GM12864 (cell line): ENCODE data around the gene RAB36.

Experiments used
- DNase-seq: peaks from one replicate; pipeline ENCODE4 v3.0.0-alpha.2; 2011; ENCODE audit warnings: low read depth
- H3K4me3 ChIP-seq: 2 replicates; pipeline ENCODE4 v1.5.1; 2011; ENCODE audit warnings: mild to moderate bottlenecking, low read depth, low read length, control low read depth
- CTCF ChIP-seq: IDR thresholded peaks from 2 replicates; pipeline ENCODE4 v1.5.1; 2011; ENCODE audit warnings: low read depth, mild to moderate bottlenecking, moderate library complexity, low read length, control low read depth, inconsistent platforms; ENCODE audit errors: missing control alignments

Gene RAB36

DNA sequence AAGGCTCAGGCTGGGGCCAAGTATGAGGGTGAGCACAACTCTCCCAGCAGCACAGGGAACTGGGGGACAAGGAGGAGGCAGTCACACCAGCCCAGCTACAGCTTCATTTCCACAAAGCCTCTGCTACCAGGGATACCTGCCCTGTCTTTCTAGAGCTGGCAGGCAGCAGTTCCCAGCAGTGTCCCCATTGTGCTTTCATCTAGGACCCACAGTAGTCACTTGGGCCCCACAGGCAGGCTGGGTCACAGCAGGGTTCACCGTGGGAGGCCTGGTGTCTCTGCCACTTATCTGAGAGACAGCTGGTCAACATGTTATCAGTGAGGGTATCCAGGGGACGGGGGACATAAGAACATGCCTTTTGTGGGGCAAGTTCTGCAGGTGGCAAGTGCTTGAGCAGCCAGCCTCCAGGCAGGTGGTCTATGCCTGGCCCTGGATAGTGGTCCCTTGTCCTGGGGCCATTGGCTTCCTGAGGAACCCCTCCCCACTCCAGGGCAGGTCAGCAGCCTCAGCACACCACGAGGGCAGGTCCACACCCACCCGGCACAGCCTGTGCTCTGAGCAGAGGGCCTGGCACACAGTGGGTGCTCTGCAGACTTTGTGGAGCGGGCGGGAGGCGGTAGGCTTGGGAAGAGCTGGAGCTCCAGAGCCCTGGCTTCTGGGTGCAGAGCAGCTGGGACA lies 45.0 kb upstream of the RAB36 start:
- TF ChIP-seq CTCF, result no peak
- no peak for DNase-seq

GRCh38 chr22:23101524-23101923 lies 43.8 kb upstream of the RAB36 start:
- H3K4me3 ChIP-seq, result no peak overlapping the region
- no peak for DNase-seq
- TF ChIP-seq CTCF, result no peak

More for the DNA sequence above, 45.0 kb upstream of the RAB36 start:
- H3K4me3 ChIP-seq, result no peak overlapping the region

- no peak overlapping the region for H3K4me3 ChIP-seq
- no peak for DNase-seq
- no peak for TF ChIP-seq CTCF
Observed at GRCh38 chr22:23102002-23102655, 43.1 kb upstream of the RAB36 start.

DNA sequence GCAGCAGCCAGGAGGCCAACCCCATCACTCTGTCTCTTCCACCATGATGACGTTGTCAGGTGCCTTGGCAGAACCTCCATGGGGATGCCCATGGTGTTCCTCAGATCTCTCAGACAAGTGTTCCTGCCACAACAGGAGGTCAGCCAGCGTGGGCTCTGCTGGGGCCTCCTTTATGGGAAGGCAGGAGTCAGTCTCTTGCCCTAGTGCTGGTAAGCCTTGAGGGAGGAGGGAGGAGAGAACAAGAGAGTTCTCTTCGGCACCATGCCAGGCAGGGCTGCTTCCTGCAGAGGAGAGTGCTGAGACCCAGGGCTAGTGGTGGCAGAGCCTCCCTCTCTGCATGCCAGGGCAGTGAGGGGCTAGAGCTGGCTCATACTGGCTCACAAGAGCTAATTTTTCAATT lies 42.5 kb upstream of the RAB36 start:
- no peak overlapping the region for H3K4me3 ChIP-seq
- no peak for TF ChIP-seq CTCF
- DNase-seq, result no peak

GRCh38 chr22:23103199-23103954 lies 41.9 kb upstream of the RAB36 start:
- H3K4me3 ChIP-seq, result no peak overlapping the region
- no peak for TF ChIP-seq CTCF
- DNase-seq, result no peak

DNA sequence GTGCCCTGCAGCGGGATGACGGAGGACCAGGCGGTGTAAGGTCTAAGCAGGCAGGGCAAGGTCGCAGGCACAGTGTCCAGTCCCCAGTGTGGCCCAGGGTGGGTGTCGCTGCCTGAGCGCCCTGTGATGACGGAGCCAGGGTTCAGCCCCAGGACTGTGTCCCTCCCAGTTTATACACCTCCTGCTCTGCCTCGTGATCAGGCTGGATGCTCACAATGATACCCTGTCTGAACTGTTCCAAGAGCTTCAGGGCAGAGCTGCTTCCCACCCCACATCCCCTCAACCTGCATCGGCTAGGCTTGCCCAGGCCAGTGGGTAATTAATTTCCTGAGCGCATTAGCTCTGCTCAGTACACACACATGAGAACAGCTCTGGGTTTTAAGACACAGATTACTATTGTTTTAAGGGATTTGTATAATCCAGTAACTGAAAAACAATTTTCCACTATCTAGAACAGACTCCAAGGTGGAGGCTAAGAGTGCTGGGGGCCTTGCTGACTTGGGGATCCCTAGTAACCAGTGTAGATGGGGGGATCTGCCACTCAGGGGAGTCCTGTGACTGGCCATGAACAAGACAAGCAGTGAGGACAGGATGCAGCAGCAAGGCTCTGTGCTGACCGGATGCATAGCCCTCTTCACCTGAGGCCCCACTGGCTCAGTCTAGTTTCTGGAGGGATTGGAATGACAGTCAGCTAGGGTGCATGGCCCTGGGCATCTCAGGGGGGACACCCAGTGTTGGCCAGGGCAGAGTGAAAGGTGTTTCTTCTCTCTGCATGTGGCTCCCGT lies 40.9 kb upstream of the RAB36 start:
- DNase-seq, result no peak
- H3K4me3 ChIP-seq, result no peak overlapping the region
- no peak for TF ChIP-seq CTCF
